Neural cell (in vitro differentiated cells): ENCODE results near the gene COBL. TPM values are rescaled to one million over a fixed set of nuclear protein-coding genes. Genes with fewer than 3 reads are reported as not detected.

ENCODE experiments used
- H2AFZ ChIP-seq: fragments of 200-600, 300-800 bp; sonication (generic), shearing (Covaris generic); 2 replicates; pipeline ENCODE4 v1.6.0; 2014; ENCODE audit warnings: low read depth, mild to moderate bottlenecking, antibody characterized with exemption, low read length, moderate library complexity
- H3F3A ChIP-seq: fragments of 200-600 bp; shearing (Covaris generic); 2 replicates; pipeline ENCODE4 v1.6.1; 2016; ENCODE audit warnings: mild to moderate bottlenecking, moderate library complexity, mixed read lengths, antibody characterized with exemption, low read length; ENCODE audit not compliant: insufficient read depth, poor library complexity, severe bottlenecking
- H3K27ac ChIP-seq: fragments of 200-600, 300-800 bp; sonication (generic), shearing (Covaris generic); 2 replicates; pipeline ENCODE4 v1.5.1; 2014; ENCODE audit warnings: mild to moderate bottlenecking, low read length, moderate library complexity
- H3K27me3 ChIP-seq: fragments of 300-800, 200-600 bp; sonication (generic), shearing (Covaris generic); 2 replicates; pipeline ENCODE4 v1.6.0; 2014; ENCODE audit warnings: mild to moderate bottlenecking, low read depth, low read length, moderate library complexity; ENCODE audit not compliant: insufficient read depth
- H3K36me3 ChIP-seq: fragments of 300-800, 200-600 bp; sonication (generic), shearing (Covaris generic); 2 replicates; pipeline ENCODE4 v1.5.1; 2014; ENCODE audit warnings: mild to moderate bottlenecking, antibody characterized with exemption, low read length, moderate library complexity; ENCODE audit not compliant: insufficient read depth
- H3K4me2 ChIP-seq: fragments of 300-800, 200-600 bp; sonication (generic), shearing (Covaris generic); 2 replicates; pipeline ENCODE4 v1.6.0; 2014; ENCODE audit warnings: mild to moderate bottlenecking, low read length
- H3K4me3 ChIP-seq: fragments of 300-800, 200-600 bp; sonication (generic), shearing (Covaris generic); 2 replicates; pipeline ENCODE4 v1.5.1; 2014; ENCODE audit warnings: mild to moderate bottlenecking, low read length, moderate library complexity
- H3K79me2 ChIP-seq: fragments of 200-600 bp; shearing (Covaris generic); replicated peaks from 2 replicates; pipeline ENCODE4 v1.6.0; 2014; ENCODE audit warnings: mild to moderate bottlenecking, low read length, moderate library complexity; ENCODE audit not compliant: insufficient read depth
- H3K9ac ChIP-seq: fragments of 300-800, 200-600 bp; sonication (generic), shearing (Covaris generic); 2 replicates; pipeline ENCODE4 v1.6.1; 2016; ENCODE audit warnings: mild to moderate bottlenecking, low read length, mixed read lengths
- H3K9me2 ChIP-seq: fragments of 200-600 bp; shearing (Covaris generic); 2 replicates; pipeline ENCODE4 v1.6.1; 2016; ENCODE audit warnings: mild to moderate bottlenecking, low read length, mixed read lengths; ENCODE audit not compliant: insufficient read depth
- H3K9me3 ChIP-seq: fragments of 200-600, 300-800 bp; sonication (generic), shearing (Covaris generic); 2 replicates; pipeline ENCODE4 v1.6.1; 2016; ENCODE audit warnings: mild to moderate bottlenecking, mixed run types, low read length, moderate library complexity, mixed read lengths
- H4K20me1 ChIP-seq: fragments of 200-600 bp; shearing (Covaris generic); 2 replicates; pipeline ENCODE4 v1.6.1; 2016; ENCODE audit warnings: mild to moderate bottlenecking, mixed run types; ENCODE audit not compliant: insufficient read depth
- CTCF ChIP-seq: fragments of 450-650 bp; IDR thresholded peaks from 2 replicates; pipeline ENCODE4 v1.5.1; 2014; ENCODE audit warnings: antibody characterized with exemption, mild to moderate bottlenecking, moderate library complexity; ENCODE audit not compliant: poor library complexity, severe bottlenecking
- EP300 ChIP-seq: fragments of 450-650 bp; conservative IDR thresholded peaks from 2 replicates; pipeline ENCODE4 v1.6.1; 2014; ENCODE audit warnings: antibody characterized with exemption, mild to moderate bottlenecking, moderate library complexity; ENCODE audit not compliant: poor library complexity, severe bottlenecking
- EZH2 ChIP-seq: fragments of 200-600, 300-800 bp; shearing (Covaris generic), sonication (generic); IDR thresholded peaks from 2 replicates; pipeline ENCODE4 v1.6.1; 2014; ENCODE audit warnings: antibody characterized with exemption, low read length, borderline replicate concordance, mild to moderate bottlenecking; ENCODE audit not compliant: insufficient read depth, poor library complexity, severe bottlenecking
- MXI1 ChIP-seq: fragments of 450-650 bp; conservative IDR thresholded peaks from 2 replicates; pipeline ENCODE4 v1.6.1; 2014; ENCODE audit warnings: antibody characterized with exemption, mild to moderate bottlenecking; ENCODE audit not compliant: poor library complexity, severe bottlenecking
- POLR2AphosphoS5 ChIP-seq: IDR thresholded peaks from 2 replicates; pipeline ENCODE4 v1.6.1; 2012
- RAD21 ChIP-seq: fragments of 450-650 bp; conservative IDR thresholded peaks from 2 replicates; pipeline ENCODE4 v1.6.1; 2014; ENCODE audit warnings: antibody characterized with exemption, mild to moderate bottlenecking, moderate library complexity
- REST ChIP-seq: IDR thresholded peaks from 2 replicates; pipeline ENCODE4 v1.6.1; 2012; ENCODE audit warnings: borderline replicate concordance
- SMC3 ChIP-seq: fragments of 450-650 bp; conservative IDR thresholded peaks from 2 replicates; pipeline ENCODE4 v1.6.1; 2014; ENCODE audit warnings: antibody characterized with exemption, mild to moderate bottlenecking, moderate library complexity; ENCODE audit not compliant: poor library complexity
- TAF1 ChIP-seq: IDR thresholded peaks from 2 replicates; pipeline ENCODE4 v1.6.1; 2012; ENCODE audit warnings: low read depth
- polyA plus RNA-seq: library from polyadenylated mRNA; depleted of rRNA; stranded (reverse); fragments of >200 nt; gene quantifications from 2 replicates; pipeline ENCODE4 v1.2.3, GENCODE V29; 2014

Gene COBL
- polyA plus RNA-seq, 1 donor from 2014 or later: 0.12 TPM

- Histone ChIP-seq H3K9me3 (no peaks in the 10 kb centered on the region), H3K9ac (no peak overlapping the region), H3K9me2 (no peaks in the 10 kb centered on the region), H2AFZ (no peak overlapping the region), H3K27ac (no peak overlapping the region), H3K36me3 (no peaks in the 10 kb centered on the region), H3F3A (no peaks in the 10 kb centered on the region), H3K4me2 (no peak overlapping the region), H4K20me1 (no peaks in the 10 kb centered on the region), H3K79me2 (no peaks in the 10 kb centered on the region), H3K27me3 (no peaks in the 10 kb centered on the region), H3K4me3 (no peak overlapping the region)
- TF ChIP-seq POLR2AphosphoS5: no peak
- no peak for TF ChIP-seq CTCF
- no peak for TF ChIP-seq REST
- no peak for TF ChIP-seq EP300
- no peak for TF ChIP-seq EZH2
- no peak for TF ChIP-seq SMC3
- no peak for TF ChIP-seq MXI1
- no peak for TF ChIP-seq RAD21
- no peak for TF ChIP-seq TAF1
Measured at GRCh38 chr7:51230324-51230625, 86.3 kb downstream of the COBL start.

- no peaks in the 10 kb centered on the region for H3K79me2 ChIP-seq
Measured at GRCh38 chr7:51229620-51230323, 86.8 kb downstream of the COBL start.

More at GRCh38 chr7:51229620-51230323, 86.8 kb downstream of the COBL start:
- no peak for TF ChIP-seq EZH2
- no peak for TF ChIP-seq SMC3
- TF ChIP-seq POLR2AphosphoS5: no peak
- TF ChIP-seq EP300: no peak
- no peak for TF ChIP-seq CTCF
- TF ChIP-seq TAF1: no peak
- H3F3A ChIP-seq: no peaks in the 10 kb centered on the region
- H4K20me1 ChIP-seq: no peaks in the 10 kb centered on the region
- H3K36me3 ChIP-seq: no peaks in the 10 kb centered on the region
- H3K27me3 ChIP-seq: no peaks in the 10 kb centered on the region
- no peak overlapping the region for H3K4me2 ChIP-seq
- H3K27ac ChIP-seq: no peak overlapping the region
- no peaks in the 10 kb centered on the region for H3K9me3 ChIP-seq
- no peak overlapping the region for H3K9ac ChIP-seq
- H3K4me3 ChIP-seq: no peak overlapping the region
- H2AFZ ChIP-seq: no peak overlapping the region
- no peaks in the 10 kb centered on the region for H3K9me2 ChIP-seq
